Hepatocyte (in vitro differentiated cells): Measurements from ENCODE around the gene FANCM.

Experiments
- EZH2phosphoT487 ChIP-seq: fragments of 200-600 bp; sonication (generic); IDR thresholded peaks from one replicate; pipeline ENCODE4 v1.6.1; 2018; ENCODE audit warnings: antibody characterized with exemption, mild to moderate bottlenecking, low read depth, moderate library complexity; ENCODE audit not compliant: unreplicated experiment, severe bottlenecking
- TF ChIP-seq, protein P1 (sequence below): fragments of 200-600 bp; sonication (generic); IDR thresholded peaks from 2 replicates; pipeline ENCODE4 v1.5.1; 2016; ENCODE audit warnings: antibody characterized with exemption, mild to moderate bottlenecking; ENCODE audit not compliant: poor library complexity

DNA sequence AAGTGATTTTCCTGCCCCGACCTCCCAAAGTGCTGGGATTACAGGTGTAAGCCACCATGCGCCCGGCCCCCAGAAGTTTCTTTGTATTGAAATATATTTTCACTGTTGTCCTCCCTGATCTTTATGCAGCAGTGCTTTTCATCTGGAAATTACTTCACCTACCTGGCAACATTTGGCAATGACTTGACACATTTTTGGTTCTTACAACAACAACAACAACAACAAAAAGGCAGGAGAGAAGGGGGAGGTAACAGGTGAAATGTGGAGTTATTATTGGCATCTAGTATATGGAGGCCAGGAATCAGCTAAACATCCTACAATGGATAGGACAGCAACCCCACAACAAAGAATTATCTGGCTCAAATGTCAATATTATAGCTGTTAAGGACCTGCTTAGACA lies 13.9 kb downstream of the FANCM start:
- TF ChIP-seq, protein P1, sequence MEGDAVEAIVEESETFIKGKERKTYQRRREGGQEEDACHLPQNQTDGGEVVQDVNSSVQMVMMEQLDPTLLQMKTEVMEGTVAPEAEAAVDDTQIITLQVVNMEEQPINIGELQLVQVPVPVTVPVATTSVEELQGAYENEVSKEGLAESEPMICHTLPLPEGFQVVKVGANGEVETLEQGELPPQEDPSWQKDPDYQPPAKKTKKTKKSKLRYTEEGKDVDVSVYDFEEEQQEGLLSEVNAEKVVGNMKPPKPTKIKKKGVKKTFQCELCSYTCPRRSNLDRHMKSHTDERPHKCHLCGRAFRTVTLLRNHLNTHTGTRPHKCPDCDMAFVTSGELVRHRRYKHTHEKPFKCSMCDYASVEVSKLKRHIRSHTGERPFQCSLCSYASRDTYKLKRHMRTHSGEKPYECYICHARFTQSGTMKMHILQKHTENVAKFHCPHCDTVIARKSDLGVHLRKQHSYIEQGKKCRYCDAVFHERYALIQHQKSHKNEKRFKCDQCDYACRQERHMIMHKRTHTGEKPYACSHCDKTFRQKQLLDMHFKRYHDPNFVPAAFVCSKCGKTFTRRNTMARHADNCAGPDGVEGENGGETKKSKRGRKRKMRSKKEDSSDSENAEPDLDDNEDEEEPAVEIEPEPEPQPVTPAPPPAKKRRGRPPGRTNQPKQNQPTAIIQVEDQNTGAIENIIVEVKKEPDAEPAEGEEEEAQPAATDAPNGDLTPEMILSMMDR: no peak
- no peak for TF ChIP-seq EZH2phosphoT487
